ENCODE results near the gene KRTAP4-1. TPM values are rescaled to one million over a fixed set of nuclear protein-coding genes. Genes with fewer than 3 reads are reported as not detected.
"Not testable (repeated sequence)": the region's sequence is repeated elsewhere in the genome, so short reads cannot be mapped to it uniquely, and the experiment has no call there.

The KRTAP4-1 gene
- total RNA-seq, 4 donors from 2014 or later, result 4.2 to 51.7 (median 16.7) TPM; not detected in 1

DNA sequence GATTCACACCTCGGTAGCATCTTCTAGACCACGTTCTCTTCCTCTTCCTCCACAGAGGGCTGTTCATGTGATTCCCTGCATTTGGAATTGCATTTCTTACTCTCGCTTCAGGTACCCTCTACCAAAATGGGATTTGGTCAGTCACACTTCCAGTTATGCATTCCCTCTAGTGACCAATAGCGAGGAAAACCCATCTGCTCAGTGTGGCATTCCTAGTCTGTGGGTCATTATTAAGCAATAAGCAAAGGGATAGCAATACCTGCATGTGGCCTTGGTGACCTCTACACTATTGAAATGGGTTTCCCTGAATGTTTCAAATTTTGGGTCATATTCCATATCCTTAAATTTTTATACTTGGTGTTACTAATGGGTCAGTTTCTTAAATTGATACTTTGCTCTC lies 34.7 kb downstream of the KRTAP4-1 start:
- H3K27me3 ChIP-seq, result no peaks in the 10 kb centered on the region
- no peaks in the 10 kb centered on the region for H3K36me3 ChIP-seq
- no peak for DNase-seq (ENCODE audit: low spot score in 2 of 2)
- TF ChIP-seq, protein P1, sequence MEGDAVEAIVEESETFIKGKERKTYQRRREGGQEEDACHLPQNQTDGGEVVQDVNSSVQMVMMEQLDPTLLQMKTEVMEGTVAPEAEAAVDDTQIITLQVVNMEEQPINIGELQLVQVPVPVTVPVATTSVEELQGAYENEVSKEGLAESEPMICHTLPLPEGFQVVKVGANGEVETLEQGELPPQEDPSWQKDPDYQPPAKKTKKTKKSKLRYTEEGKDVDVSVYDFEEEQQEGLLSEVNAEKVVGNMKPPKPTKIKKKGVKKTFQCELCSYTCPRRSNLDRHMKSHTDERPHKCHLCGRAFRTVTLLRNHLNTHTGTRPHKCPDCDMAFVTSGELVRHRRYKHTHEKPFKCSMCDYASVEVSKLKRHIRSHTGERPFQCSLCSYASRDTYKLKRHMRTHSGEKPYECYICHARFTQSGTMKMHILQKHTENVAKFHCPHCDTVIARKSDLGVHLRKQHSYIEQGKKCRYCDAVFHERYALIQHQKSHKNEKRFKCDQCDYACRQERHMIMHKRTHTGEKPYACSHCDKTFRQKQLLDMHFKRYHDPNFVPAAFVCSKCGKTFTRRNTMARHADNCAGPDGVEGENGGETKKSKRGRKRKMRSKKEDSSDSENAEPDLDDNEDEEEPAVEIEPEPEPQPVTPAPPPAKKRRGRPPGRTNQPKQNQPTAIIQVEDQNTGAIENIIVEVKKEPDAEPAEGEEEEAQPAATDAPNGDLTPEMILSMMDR (IDR thresholded peaks at IDR 0.05), result no peak
- TF ChIP-seq POLR2AphosphoS5 (IDR thresholded peaks at IDR 0.05) (no peak), POLR2A (IDR thresholded peaks at IDR 0.05) (no peak), EP300 (IDR thresholded peaks at IDR 0.05) (no peak)
- H3K4me1 ChIP-seq, result no peaks in the 10 kb centered on the region
- no peaks in the 10 kb centered on the region for H3K9me3 ChIP-seq
- 83% methylated on average over 4 of the region's 4 CpGs for WGBS
- no peak overlapping the region for H3K4me3 ChIP-seq
- no peak overlapping the region for H3K27ac ChIP-seq

DNA sequence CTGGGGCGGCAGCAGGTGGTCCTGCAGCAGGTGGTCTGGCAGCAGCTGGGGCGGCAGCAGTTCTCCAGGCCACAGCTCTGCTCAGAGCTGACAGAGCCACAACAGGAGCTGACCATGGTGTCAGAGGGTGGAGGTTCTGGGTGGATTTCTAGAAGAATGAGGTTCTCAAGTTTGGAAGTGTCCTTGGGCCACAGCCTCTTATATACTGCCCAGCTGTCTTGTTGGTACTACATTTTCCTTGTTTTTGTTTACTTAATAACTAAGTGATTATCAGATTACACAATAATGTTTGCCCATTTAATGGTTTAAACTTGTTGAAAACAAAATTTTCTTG lies 35.1 kb downstream of the KRTAP4-1 start, which contains the start of gene KRTAP4-5:
Gene KRTAP4-5, minus strand, starts transcription at position 174 of the 334 bp plus-strand sequence. Its CDS starts 58 bp downstream, at position 116.
- no peak for DNase-seq (ENCODE audit: low spot score in 2 of 2)
- Histone ChIP-seq H3K4me1 (no peaks in the 10 kb centered on the region), H3K27me3 (no peaks in the 10 kb centered on the region), H3K9me3 (no peaks in the 10 kb centered on the region), H3K4me3 (no peak within 1 kb of the TSS), H3K36me3 (no peaks in the 10 kb centered on the region), H3K27ac (no peak within 1 kb of the TSS)
- TF ChIP-seq POLR2AphosphoS5 (IDR thresholded peaks at IDR 0.05) (no peak), EP300 (IDR thresholded peaks at IDR 0.05) (no peak), POLR2A (IDR thresholded peaks at IDR 0.05) (no peak)
- TF ChIP-seq, protein P1 (IDR thresholded peaks at IDR 0.05), result no peak
- 48% methylated on average over 2 of the region's 2 CpGs for WGBS

DNA sequence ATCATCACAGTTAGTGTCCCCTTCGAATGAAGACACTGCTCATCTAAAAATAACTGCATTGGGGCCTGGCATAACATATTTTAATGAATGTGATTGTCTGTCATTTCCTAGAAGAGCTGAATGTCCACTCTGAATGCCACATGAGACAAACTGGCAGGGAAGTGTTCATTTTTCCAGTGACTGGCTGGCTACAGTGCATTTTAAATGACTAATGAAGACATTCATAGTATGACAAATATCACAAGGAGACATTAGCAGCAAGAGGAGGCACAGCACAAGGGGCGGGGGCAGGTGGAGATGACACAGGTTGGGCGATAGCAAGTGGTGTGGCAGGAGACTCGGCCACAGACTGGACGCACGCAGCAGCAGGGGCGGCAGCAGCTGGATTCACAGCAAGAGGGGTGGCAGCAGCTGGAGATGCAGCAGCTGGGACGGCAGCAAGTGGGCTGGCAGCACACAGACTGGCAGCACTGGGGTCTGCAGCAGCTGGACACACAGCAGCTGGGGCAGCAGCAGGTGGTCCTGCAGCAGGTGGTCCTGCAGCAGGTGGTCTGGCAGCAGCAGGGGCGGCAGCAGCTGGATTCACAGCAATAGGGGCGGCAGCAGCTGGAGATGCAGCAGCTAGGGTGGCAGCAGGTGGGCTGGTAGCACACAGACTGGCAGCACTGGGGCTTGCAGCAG lies 35.6 kb downstream of the KRTAP4-1 start:
- WGBS, result 86% methylated on average over 10 of the region's 10 CpGs
- H3K4me3 ChIP-seq; H3K27me3 ChIP-seq; DNase-seq (ENCODE audit: low spot score in 2 of 2); H3K27ac ChIP-seq; H3K9me3 ChIP-seq; H3K4me1 ChIP-seq; H3K36me3 ChIP-seq: not testable (repeated sequence)

DNA sequence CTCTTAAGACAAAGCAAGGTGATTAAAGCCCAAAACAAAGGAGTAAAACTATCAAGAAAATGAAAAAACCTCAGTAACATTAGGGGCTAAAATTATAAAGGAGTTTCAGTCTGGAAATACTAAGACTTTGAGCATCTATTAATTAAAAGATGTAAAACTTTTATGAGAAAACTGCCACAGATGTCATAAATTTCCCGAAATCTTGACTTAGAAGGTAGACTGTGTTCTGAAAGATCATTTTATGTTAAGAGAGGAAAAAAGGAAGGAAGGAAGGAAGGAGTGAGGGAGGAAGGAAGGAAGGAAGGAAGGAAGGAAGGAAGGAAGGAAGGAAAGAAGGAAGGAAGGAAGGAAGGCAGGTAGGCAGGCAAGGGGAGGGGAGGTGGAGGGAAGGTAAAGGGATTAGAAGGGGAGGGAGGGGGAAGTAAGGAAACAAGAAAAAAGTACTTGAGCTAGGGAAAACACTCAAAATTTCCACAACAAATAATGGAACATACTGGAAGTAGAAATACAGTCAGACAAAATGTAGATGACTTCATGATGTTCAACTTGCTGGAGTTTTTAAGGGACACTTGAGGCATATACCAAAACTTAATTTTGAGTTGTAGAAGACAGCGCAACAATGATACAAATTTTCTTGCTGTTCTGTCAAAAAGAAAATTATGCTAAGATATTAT lies 37.0 kb downstream of the KRTAP4-1 start:
- WGBS, result 71% methylated on average over 2 of the region's 2 CpGs
- no peak for DNase-seq (ENCODE audit: low spot score in 2 of 2)
- TF ChIP-seq POLR2A (IDR thresholded peaks at IDR 0.05) (no peak), POLR2AphosphoS5 (IDR thresholded peaks at IDR 0.05) (no peak), EP300 (IDR thresholded peaks at IDR 0.05) (no peak)
- TF ChIP-seq, protein P1 (IDR thresholded peaks at IDR 0.05), result no peak

DNA sequence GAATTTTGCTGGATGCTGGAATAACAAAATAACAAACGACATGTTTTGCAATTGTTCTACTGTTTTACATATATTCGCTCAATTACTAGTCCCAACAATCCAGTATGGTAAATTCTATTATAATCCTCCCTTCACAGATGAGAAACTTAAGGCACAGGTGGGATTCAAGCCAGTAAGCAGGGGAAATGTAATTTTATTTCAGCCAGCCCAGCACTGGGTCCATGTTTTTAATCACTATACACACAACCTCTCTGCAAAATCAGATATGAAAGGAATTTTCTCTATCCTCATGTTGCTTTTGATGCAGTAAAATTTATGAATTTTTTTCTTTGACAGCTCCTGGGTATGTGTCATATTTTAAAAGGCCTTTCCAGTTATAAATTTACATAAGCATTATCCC lies 39.5 kb downstream of the KRTAP4-1 start:
- Histone ChIP-seq H3K4me3 (no peak overlapping the region), H3K27ac (no peak overlapping the region), H3K4me1 (no peaks in the 10 kb centered on the region), H3K27me3 (peaks cover under 1% of the 10 kb centered on the region), H3K9me3 (peaks cover 9% of the 10 kb centered on the region), H3K36me3 (no peaks in the 10 kb centered on the region)
- WGBS, result 84% methylated on average over 2 of the region's 2 CpGs
- no peak for TF ChIP-seq POLR2A (IDR thresholded peaks at IDR 0.05)
- TF ChIP-seq POLR2AphosphoS5 (IDR thresholded peaks at IDR 0.05), result no peak
- TF ChIP-seq, protein P1 (IDR thresholded peaks at IDR 0.05), result no peak
- no peak for TF ChIP-seq EP300 (IDR thresholded peaks at IDR 0.05)
- DNase-seq (ENCODE audit: low spot score in 2 of 2), result no peak

More for the DNA sequence above, 37.0 kb downstream of the KRTAP4-1 start:
- H3K4me3 ChIP-seq, result no peak overlapping the region
- no peak overlapping the region for H3K27ac ChIP-seq
- H3K4me1 ChIP-seq, result no peaks in the 10 kb centered on the region
- no peaks in the 10 kb centered on the region for H3K27me3 ChIP-seq
- peaks cover 9% of the 10 kb centered on the region for H3K9me3 ChIP-seq
- H3K36me3 ChIP-seq, result no peaks in the 10 kb centered on the region
